Activated naive CD8-positive, alpha-beta T cell treated with anti-CD3 and anti-CD28 coated beads for 36 hours (primary cell): Measurements from ENCODE around the gene CASTOR1. TPM values are rescaled to one million over a fixed set of nuclear protein-coding genes. Genes with fewer than 3 reads are reported as not detected.

ENCODE experiments used
- DNase-seq: peaks from one replicate; pipeline ENCODE4 v3.0.0; 2021
- H3K27ac Mint-ChIP-seq: one replicate; pipeline ENCODE4 v1.8.0; 2022; ENCODE audit warnings: mild to moderate bottlenecking, moderate library complexity, mixed read lengths
- H3K27me3 Mint-ChIP-seq: one replicate; pipeline ENCODE4 v1.8.0; 2022; ENCODE audit warnings: mild to moderate bottlenecking, mixed read lengths
- H3K36me3 Mint-ChIP-seq: one replicate; pipeline ENCODE4 v1.8.0; 2021; ENCODE audit warnings: mild to moderate bottlenecking, mixed read lengths
- H3K4me1 Mint-ChIP-seq: one replicate; pipeline ENCODE4 v1.8.0; 2021; ENCODE audit warnings: mixed read lengths
- H3K4me3 Mint-ChIP-seq: one replicate; pipeline ENCODE4 v1.8.0; 2022; ENCODE audit warnings: mild to moderate bottlenecking, moderate library complexity, mixed read lengths
- H3K9me3 Mint-ChIP-seq: one replicate; pipeline ENCODE4 v1.8.0; 2022; ENCODE audit warnings: mixed read lengths
- total RNA-seq, 2 experiments: library from RNA; stranded (reverse); gene quantifications; one replicate each; pipeline ENCODE4 v1.2.3, GENCODE V29; 2021

Gene CASTOR1
- total RNA-seq, 2 experiments from 2014 or later, result 2.8 to 3.5 TPM

GRCh38 chr22:30309951-30310741, 20.8 kb upstream of the CASTOR1 start:
- Mint-ChIP-seq H3K27me3 (no peaks in the 10 kb centered on the region), H3K36me3 (peaks cover 21% of the 10 kb centered on the region), H3K4me1 (peaks cover 94% of the 10 kb centered on the region), H3K27ac (peak overlapping the region; percentile 65), H3K9me3 (peaks cover 2% of the 10 kb centered on the region), H3K4me3 (no peak overlapping the region)
- no peak for DNase-seq

DNA sequence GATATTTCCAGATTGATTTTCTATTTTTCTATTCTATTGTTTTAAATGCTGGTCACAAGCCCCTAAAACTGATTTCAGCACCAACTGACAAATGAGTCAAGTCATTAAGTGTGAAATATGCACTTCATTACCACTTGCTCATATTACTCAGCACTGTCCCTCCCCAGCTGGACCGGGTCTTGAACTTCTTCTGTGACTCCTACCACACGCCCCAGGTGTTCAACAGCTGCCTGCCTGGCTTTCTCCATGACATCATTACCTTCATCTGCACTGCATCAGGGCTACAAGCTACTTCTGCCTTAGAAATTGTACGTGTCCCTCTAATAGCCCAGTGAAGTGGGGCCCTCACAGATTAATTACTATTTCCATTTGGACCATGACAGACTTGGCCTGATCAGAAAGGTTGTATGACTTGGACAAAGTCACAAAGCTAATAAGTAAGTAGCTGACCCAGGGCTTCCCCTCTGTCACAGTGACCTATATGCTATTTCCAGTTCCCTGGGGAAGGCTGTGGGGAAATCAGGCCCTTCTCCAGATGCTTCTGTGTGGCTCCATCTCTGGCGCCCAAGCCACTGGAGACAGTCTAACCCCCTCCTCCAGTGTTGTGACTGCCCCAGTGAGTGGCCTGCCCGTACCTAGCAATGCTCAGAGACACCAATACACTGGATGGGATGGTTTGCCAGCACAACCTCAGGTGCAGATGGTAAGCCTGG, 19.4 kb upstream of the CASTOR1 start:
- Mint-ChIP-seq H3K36me3 (peaks cover 20% of the 10 kb centered on the region), H3K4me3 (no peak overlapping the region), H3K27me3 (no peaks in the 10 kb centered on the region), H3K9me3 (peaks cover 2% of the 10 kb centered on the region), H3K27ac (peak overlapping the region; percentile 65), H3K4me1 (peaks cover 94% of the 10 kb centered on the region)
- peak; percentile 37 for DNase-seq

DNA sequence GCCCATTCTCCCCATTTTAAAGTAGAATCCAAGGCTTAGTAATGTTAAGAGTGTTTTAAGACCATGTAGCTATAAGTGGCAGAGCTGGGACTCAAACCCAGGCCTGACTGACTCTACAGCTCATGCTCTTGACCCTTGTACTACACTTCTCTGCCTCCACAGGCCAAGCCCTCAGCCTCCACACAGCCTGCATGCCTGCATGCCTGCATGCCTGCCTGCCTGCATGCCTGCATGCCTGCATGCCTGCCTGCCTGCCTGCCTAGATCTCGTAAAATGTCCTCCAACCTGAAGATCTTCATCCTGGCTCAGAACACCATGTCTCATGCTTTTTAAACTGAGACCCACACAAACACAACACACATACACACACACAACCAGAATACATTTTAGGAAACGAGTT, 18.8 kb upstream of the CASTOR1 start:
- Mint-ChIP-seq H3K27ac (peak overlapping the region; percentile 65), H3K4me3 (no peak overlapping the region), H3K27me3 (no peaks in the 10 kb centered on the region), H3K4me1 (peaks cover 97% of the 10 kb centered on the region), H3K9me3 (peaks cover 2% of the 10 kb centered on the region), H3K36me3 (peaks cover 20% of the 10 kb centered on the region)
- no peak for DNase-seq

- Mint-ChIP-seq H3K4me1 (peaks cover 97% of the 10 kb centered on the region), H3K27me3 (no peaks in the 10 kb centered on the region), H3K9me3 (no peaks in the 10 kb centered on the region), H3K27ac (peak overlapping the region; percentile 96), H3K4me3 (peak overlapping the region; percentile 18), H3K36me3 (peaks cover 18% of the 10 kb centered on the region)
- no peak for DNase-seq
Observed at GRCh38 chr22:30307041-30307574, 17.8 kb upstream of the CASTOR1 start.

- Mint-ChIP-seq H3K27me3 (no peaks in the 10 kb centered on the region), H3K27ac (peak overlapping the region; percentile 96), H3K36me3 (peaks cover 20% of the 10 kb centered on the region), H3K4me3 (peak overlapping the region; percentile 63), H3K4me1 (peaks cover 97% of the 10 kb centered on the region), H3K9me3 (no peaks in the 10 kb centered on the region)
- DNase-seq, result no peak
Observed at GRCh38 chr22:30306627-30307011, 17.3 kb upstream of the CASTOR1 start.

- no peaks in the 10 kb centered on the region for H3K9me3 Mint-ChIP-seq
- H3K4me3 Mint-ChIP-seq, result peak overlapping the region; percentile 63
- no peaks in the 10 kb centered on the region for H3K27me3 Mint-ChIP-seq
- H3K36me3 Mint-ChIP-seq, result peaks cover 24% of the 10 kb centered on the region
- H3K27ac Mint-ChIP-seq, result peak overlapping the region; percentile 96
- H3K4me1 Mint-ChIP-seq, result peaks cover 97% of the 10 kb centered on the region
- no peak for DNase-seq
Observed at GRCh38 chr22:30305906-30306626, 16.8 kb upstream of the CASTOR1 start.

- peaks cover 27% of the 10 kb centered on the region for H3K36me3 Mint-ChIP-seq
- DNase-seq, result peak; percentile 48
- H3K27ac Mint-ChIP-seq, result peak overlapping the region; percentile 96
- peaks cover 97% of the 10 kb centered on the region for H3K4me1 Mint-ChIP-seq
- H3K4me3 Mint-ChIP-seq, result peak overlapping the region; percentile 63
- no peaks in the 10 kb centered on the region for H3K9me3 Mint-ChIP-seq
- no peaks in the 10 kb centered on the region for H3K27me3 Mint-ChIP-seq
Observed at GRCh38 chr22:30305519-30305905, 16.2 kb upstream of the CASTOR1 start.

- no peaks in the 10 kb centered on the region for H3K27me3 Mint-ChIP-seq
- H3K4me1 Mint-ChIP-seq, result peaks cover 97% of the 10 kb centered on the region
- H3K36me3 Mint-ChIP-seq, result peaks cover 26% of the 10 kb centered on the region
- no peak for DNase-seq
- peak overlapping the region; percentile 63 for H3K4me3 Mint-ChIP-seq
- no peaks in the 10 kb centered on the region for H3K9me3 Mint-ChIP-seq
- H3K27ac Mint-ChIP-seq, result peak overlapping the region; percentile 96
Observed at GRCh38 chr22:30304495-30305244, 15.4 kb upstream of the CASTOR1 start.

- H3K9me3 Mint-ChIP-seq, result no peaks in the 10 kb centered on the region
- no peak for DNase-seq
- no peaks in the 10 kb centered on the region for H3K27me3 Mint-ChIP-seq
- no peak overlapping the region for H3K4me3 Mint-ChIP-seq
- peaks cover 93% of the 10 kb centered on the region for H3K4me1 Mint-ChIP-seq
- H3K36me3 Mint-ChIP-seq, result peaks cover 31% of the 10 kb centered on the region
- H3K27ac Mint-ChIP-seq, result peak overlapping the region; percentile 83
Observed at GRCh38 chr22:30302810-30303138, 13.5 kb upstream of the CASTOR1 start.

DNA sequence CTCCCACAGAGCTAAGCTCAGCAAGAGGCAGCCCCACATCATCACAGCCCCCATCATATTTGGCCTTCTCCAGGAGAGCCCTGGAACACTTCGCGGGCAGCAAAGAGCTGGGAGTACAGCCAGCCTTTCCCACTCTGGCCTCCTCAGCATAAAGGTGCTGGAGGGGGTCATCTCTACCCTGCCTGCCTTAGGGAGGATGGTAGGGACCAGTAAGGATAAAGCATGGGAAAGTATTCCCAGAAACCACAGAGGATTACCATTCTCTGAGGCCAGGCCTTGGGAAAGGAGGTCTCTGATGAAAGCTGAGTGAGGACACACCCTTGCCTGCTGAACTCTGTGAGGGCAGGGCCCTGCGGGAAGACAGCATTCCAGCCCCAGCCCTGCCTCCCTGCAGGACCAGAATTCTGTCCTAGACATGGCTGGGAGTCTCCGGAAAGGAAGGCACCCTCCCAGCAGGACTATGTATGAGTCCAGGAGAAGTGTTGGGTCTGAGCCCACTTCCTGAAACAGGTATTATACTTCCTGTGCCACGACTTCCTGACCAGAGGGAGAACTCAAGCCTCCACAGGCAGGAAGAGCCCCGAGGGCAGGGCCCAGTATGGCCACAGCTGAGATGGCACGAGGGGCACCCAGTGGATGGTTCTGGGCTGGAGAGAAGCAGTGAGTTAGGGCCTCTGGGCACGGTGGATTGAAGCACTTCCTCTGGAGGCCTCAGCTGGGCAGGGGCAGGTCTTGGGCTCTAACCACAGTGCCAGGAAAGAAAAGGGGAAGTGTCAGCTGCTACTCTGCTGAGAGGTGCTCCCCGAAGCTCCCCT, 12.9 kb upstream of the CASTOR1 start:
- Mint-ChIP-seq H3K4me1 (peaks cover 95% of the 10 kb centered on the region), H3K27ac (peak overlapping the region; percentile 83), H3K36me3 (peaks cover 34% of the 10 kb centered on the region), H3K9me3 (no peaks in the 10 kb centered on the region), H3K4me3 (no peak overlapping the region), H3K27me3 (no peaks in the 10 kb centered on the region)
- DNase-seq, result no peak

DNA sequence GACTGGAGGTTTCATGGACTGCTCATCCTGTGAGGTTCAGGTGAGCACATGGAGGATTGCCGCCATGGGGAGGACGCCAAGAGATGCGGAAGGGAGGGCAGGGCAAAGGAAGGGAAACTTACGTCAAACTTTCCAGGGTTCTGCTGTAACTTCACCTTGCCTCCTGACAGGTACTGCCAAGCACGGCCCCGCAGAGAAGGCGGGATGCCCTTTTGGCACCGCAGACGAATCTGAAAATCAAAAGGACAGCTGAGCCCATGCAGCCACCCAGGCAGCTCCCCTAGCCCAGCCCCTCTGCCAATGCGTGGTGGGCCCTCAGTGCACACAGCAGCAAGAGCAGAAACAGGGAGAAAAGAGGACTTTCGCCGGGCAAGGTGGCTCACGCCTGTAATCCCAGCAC, 10.0 kb upstream of the CASTOR1 start:
- H3K4me1 Mint-ChIP-seq, result peaks cover 87% of the 10 kb centered on the region
- H3K4me3 Mint-ChIP-seq, result no peak overlapping the region
- H3K9me3 Mint-ChIP-seq, result no peaks in the 10 kb centered on the region
- no peak for DNase-seq
- H3K36me3 Mint-ChIP-seq, result peaks cover 36% of the 10 kb centered on the region
- H3K27me3 Mint-ChIP-seq, result no peaks in the 10 kb centered on the region
- H3K27ac Mint-ChIP-seq, result no peak overlapping the region

DNA sequence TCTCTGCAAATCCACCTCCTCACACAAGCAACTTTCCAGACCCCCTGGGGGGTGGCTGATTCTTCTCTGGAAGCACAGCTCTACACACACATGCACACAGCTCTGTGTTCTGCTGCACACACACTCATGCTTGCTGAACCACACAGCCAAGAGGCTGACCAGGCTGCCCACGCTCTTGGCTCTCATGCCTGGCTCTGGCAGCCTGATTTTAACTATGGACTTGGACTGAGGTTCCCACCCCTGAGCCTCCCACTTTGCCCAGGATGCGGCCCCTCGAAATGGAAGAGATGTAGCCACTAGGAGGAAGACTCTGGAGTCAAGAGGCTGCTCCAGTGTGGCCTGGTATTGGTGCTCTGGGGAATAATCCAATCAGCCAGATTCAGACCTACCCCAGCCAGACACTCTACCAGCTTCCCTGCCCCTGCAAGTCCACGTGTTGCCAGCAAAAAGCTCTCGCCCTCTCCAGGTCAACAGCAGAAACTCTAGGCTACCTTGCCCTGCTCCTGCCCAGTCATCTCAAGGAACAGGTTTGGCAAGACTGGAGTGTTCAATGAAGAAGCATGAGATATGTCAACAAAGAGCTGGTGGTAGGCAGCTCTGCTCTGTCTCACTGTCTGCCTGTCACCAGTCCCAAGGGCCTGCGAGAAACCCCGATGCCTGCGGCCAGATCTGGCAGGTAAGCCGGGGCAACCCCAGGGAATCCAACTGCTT, 8.8 kb upstream of the CASTOR1 start:
- Mint-ChIP-seq H3K4me3 (no peak overlapping the region), H3K9me3 (no peaks in the 10 kb centered on the region), H3K27ac (peak overlapping the region; percentile 77), H3K4me1 (peaks cover 81% of the 10 kb centered on the region), H3K27me3 (no peaks in the 10 kb centered on the region), H3K36me3 (peaks cover 34% of the 10 kb centered on the region)
- DNase-seq, result no peak

DNA sequence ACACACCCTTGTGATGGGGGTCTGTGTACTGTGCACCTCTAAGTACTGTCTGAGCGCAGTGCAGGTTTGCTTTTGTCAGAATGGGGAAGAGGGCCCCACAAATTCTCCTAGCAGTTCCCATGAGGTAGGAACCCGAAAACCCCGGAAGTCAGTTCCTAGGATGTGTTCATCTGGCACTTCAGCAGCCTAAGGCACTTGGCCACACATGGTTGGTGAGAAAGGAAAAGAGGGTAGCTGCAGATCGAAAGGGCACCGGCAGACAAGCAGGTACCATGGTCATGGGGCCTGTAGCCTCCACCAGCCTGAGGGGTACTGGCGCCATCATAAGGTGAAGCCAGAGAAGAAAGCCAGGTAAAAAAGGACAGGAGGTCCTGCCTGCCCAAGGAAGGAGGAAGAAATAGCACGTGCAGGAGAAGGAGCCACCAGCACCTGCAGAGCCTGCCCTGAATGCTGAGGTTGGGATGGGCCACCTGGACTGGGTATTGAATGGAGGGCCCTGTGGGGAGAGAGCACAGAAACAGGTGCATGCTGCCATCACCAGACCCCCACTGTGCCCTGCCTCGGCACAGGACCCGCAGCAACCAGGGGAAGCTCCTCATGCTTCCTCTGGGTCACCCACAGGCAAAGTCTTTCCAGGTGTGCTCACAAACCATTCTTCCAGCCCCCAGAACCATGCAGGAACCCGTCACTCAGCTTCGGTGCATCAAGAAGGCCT, 8.1 kb upstream of the CASTOR1 start:
- H3K27me3 Mint-ChIP-seq, result no peaks in the 10 kb centered on the region
- peaks cover 30% of the 10 kb centered on the region for H3K36me3 Mint-ChIP-seq
- peak overlapping the region; percentile 77 for H3K27ac Mint-ChIP-seq
- no peak for DNase-seq
- H3K9me3 Mint-ChIP-seq, result no peaks in the 10 kb centered on the region
- H3K4me3 Mint-ChIP-seq, result no peak overlapping the region
- peaks cover 74% of the 10 kb centered on the region for H3K4me1 Mint-ChIP-seq
